SK-N-SH treated with all-trans-retinoic acid at 6 μM for 48 hours (cell line): ENCODE results near the gene ARRDC2.

ENCODE experiments used
- ATAC-seq: fragments of 200-7000 bp; cut with Tn5 transposase; 3 replicates; pipeline ENCODE4 v1.9.1; 2020; ENCODE audit warnings: mild to moderate bottlenecking, moderate library complexity
- ARNTL ChIP-seq: fragments of 450-650 bp; formaldehyde crosslinking; IDR thresholded peaks from 2 replicates; pipeline ENCODE4 v1.5.0; 2020; ENCODE audit warnings: low read depth, mild to moderate bottlenecking, moderate library complexity, borderline replicate concordance
- BACH2 ChIP-seq: fragments of 250-450 bp; sonication (Bioruptor Pico); IDR thresholded peaks from 2 replicates; pipeline ENCODE4 v1.9.0; 2021; ENCODE audit warnings: mild to moderate bottlenecking, borderline replicate concordance
- CSDC2 ChIP-seq: fragments of 250-450 bp; sonication (Bioruptor Pico); IDR thresholded peaks from 2 replicates; pipeline ENCODE4 v1.5.0; 2020; ENCODE audit warnings: mild to moderate bottlenecking, moderate library complexity
- CSRNP3 ChIP-seq: fragments of 250-450 bp; sonication (Bioruptor Pico); IDR thresholded peaks from 2 replicates; pipeline ENCODE4 v1.5.1; 2021; ENCODE audit warnings: mild to moderate bottlenecking, moderate library complexity
- ESRRG ChIP-seq: fragments of 250-450 bp; sonication (Bioruptor Pico); IDR thresholded peaks from 2 replicates; pipeline ENCODE4 v1.6.1; 2021; ENCODE audit warnings: mild to moderate bottlenecking
- GLIS3 ChIP-seq: fragments of 250-450 bp; sonication (Bioruptor Pico); IDR thresholded peaks from 2 replicates; pipeline ENCODE4 v1.5.0; 2020; ENCODE audit warnings: mild to moderate bottlenecking, moderate library complexity
- ISL1 ChIP-seq: fragments of 250-450 bp; sonication (Bioruptor Pico); IDR thresholded peaks from 2 replicates; pipeline ENCODE4 v2.1.2; 2022; ENCODE audit warnings: mild to moderate bottlenecking, moderate library complexity
- OSR1 ChIP-seq: fragments of 250-450 bp; sonication (Bioruptor Pico); IDR thresholded peaks from 2 replicates; pipeline ENCODE4 v1.8.0; 2022; ENCODE audit warnings: moderate library complexity, mild to moderate bottlenecking, inconsistent platforms
- PATZ1 ChIP-seq: fragments of 250-450 bp; sonication (Bioruptor Pico); IDR thresholded peaks from 2 replicates; pipeline ENCODE4 v1.8.0; 2020; ENCODE audit warnings: mild to moderate bottlenecking, moderate library complexity, borderline replicate concordance
- POU6F1 ChIP-seq: fragments of 250-450 bp; sonication (Bioruptor Pico); IDR thresholded peaks from 2 replicates; pipeline ENCODE4 v1.8.0; 2021; ENCODE audit warnings: low read depth, mild to moderate bottlenecking, moderate library complexity, borderline replicate concordance
- PPARA ChIP-seq: fragments of 250-450 bp; sonication (Bioruptor Pico); IDR thresholded peaks from 2 replicates; pipeline ENCODE4 v1.5.0; 2020; ENCODE audit warnings: mild to moderate bottlenecking, borderline replicate concordance
- SNAI2 ChIP-seq: fragments of 250-450 bp; sonication (Bioruptor Pico); IDR thresholded peaks from 2 replicates; pipeline ENCODE4 v1.5.0; 2020; ENCODE audit warnings: mild to moderate bottlenecking, moderate library complexity
- TCF4 ChIP-seq: fragments of 250-450 bp; sonication (Bioruptor Pico); IDR thresholded peaks from 2 replicates; pipeline ENCODE4 v1.8.0; 2021; ENCODE audit warnings: mild to moderate bottlenecking, moderate library complexity, borderline replicate concordance
- TOX ChIP-seq: fragments of 250-450 bp; sonication (Bioruptor Pico); IDR thresholded peaks from 2 replicates; pipeline ENCODE4 v1.8.0; 2021; ENCODE audit warnings: mild to moderate bottlenecking, moderate library complexity, borderline replicate concordance
- TSHZ2 ChIP-seq: fragments of 250-450 bp; sonication (Bioruptor Pico); IDR thresholded peaks from 2 replicates; pipeline ENCODE4 v1.5.0; 2020; ENCODE audit warnings: mild to moderate bottlenecking, moderate library complexity
- ZC3H10 ChIP-seq: fragments of 250-450 bp; sonication (Bioruptor Pico); IDR thresholded peaks from 2 replicates; pipeline ENCODE4 v1.5.1; 2021; ENCODE audit warnings: mild to moderate bottlenecking, moderate library complexity
- ZFP3 ChIP-seq: fragments of 250-450 bp; sonication (Bioruptor Pico); IDR thresholded peaks from 2 replicates; pipeline ENCODE4 v1.5.0; 2020; ENCODE audit warnings: mild to moderate bottlenecking, moderate library complexity
- ZFP30 ChIP-seq: fragments of 450-650 bp; formaldehyde crosslinking; IDR thresholded peaks from 2 replicates; pipeline ENCODE4 v1.5.0; 2022; ENCODE audit warnings: mild to moderate bottlenecking, moderate library complexity
- ZNF565 ChIP-seq: fragments of 450-650 bp; formaldehyde crosslinking; conservative IDR thresholded peaks from 2 replicates; pipeline ENCODE4 v1.5.0; 2020; ENCODE audit warnings: low read depth, mild to moderate bottlenecking, moderate library complexity
- ZNF8 ChIP-seq: fragments of 450-650 bp; formaldehyde crosslinking; IDR thresholded peaks from 2 replicates; pipeline ENCODE4 v1.5.0; 2020; ENCODE audit warnings: mild to moderate bottlenecking, moderate library complexity

The ARRDC2 gene

GRCh38 chr19:17965370-17966128 lies 42.4 kb upstream of the ARRDC2 start:
- no peak for TF ChIP-seq TCF4 (CRISPR knock-in tag)
- TF ChIP-seq TOX (CRISPR knock-in tag), result no peak
- TF ChIP-seq TSHZ2 (CRISPR knock-in tag), result no peak
- no peak for TF ChIP-seq CSDC2
- TF ChIP-seq PPARA, result no peak
- no peak for TF ChIP-seq ARNTL (CRISPR knock-in tag)
- no peak for TF ChIP-seq OSR1 (CRISPR knock-in tag)
- no peak for TF ChIP-seq ESRRG
- no peak for TF ChIP-seq ZNF565 (CRISPR knock-in tag)
- TF ChIP-seq ISL1 (CRISPR knock-in tag), result no peak
- TF ChIP-seq PATZ1 (CRISPR knock-in tag), result no peak
- no peak for TF ChIP-seq ZNF8 (CRISPR knock-in tag)
- TF ChIP-seq CSRNP3 (CRISPR knock-in tag), result no peak
- no peak for ATAC-seq

- TF ChIP-seq PPARA (no peak), GLIS3 (no peak), ZFP30 (CRISPR knock-in tag) (no peak), OSR1 (CRISPR knock-in tag) (no peak), TOX (CRISPR knock-in tag) (no peak), ESRRG (no peak), ISL1 (CRISPR knock-in tag) (no peak), ZC3H10 (CRISPR knock-in tag) (no peak), ZNF8 (CRISPR knock-in tag) (no peak), ZNF565 (CRISPR knock-in tag) (no peak), ARNTL (CRISPR knock-in tag) (no peak), SNAI2 (CRISPR knock-in tag) (no peak), POU6F1 (CRISPR knock-in tag) (no peak), BACH2 (CRISPR knock-in tag) (no peak), ZFP3 (CRISPR knock-in tag) (no peak), TCF4 (CRISPR knock-in tag) (no peak), CSRNP3 (CRISPR knock-in tag) (no peak)
- TF ChIP-seq, all 23 proteins: peak for 0
- no peak for ATAC-seq
Observed at GRCh38 chr19:17966129-17966483, 41.9 kb upstream of the ARRDC2 start.
